GM19467 (cell line): ENCODE data around the gene APBB1IP.
"Not testable (repeated sequence)": the region's sequence is repeated elsewhere in the genome, so short reads cannot be mapped to it uniquely, and the experiment has no call there.

Experiments used
- ATAC-seq: cut with Tn5 transposase; IDR thresholded peaks from one replicate; pipeline ENCODE4 v1.9.1; 2021; ENCODE audit warnings: mild to moderate bottlenecking, moderate library complexity; ENCODE audit not compliant: unreplicated experiment

APBB1IP gene

GRCh38 chr10:26504429-26504828 is 66.3 kb downstream of the APBB1IP start:
- ATAC-seq: not testable (repeated sequence)

GRCh38 chr10:26505491-26505890 is 67.3 kb downstream of the APBB1IP start:
- ATAC-seq: no peak

GRCh38 chr10:26506736-26507135 is 68.6 kb downstream of the APBB1IP start:
- no peak for ATAC-seq

GRCh38 chr10:26507441-26507840 is 69.3 kb downstream of the APBB1IP start:
- no peak for ATAC-seq

- ATAC-seq: no peak
Measured at GRCh38 chr10:26508016-26508415, 69.9 kb downstream of the APBB1IP start.

- no peak for ATAC-seq
Measured at GRCh38 chr10:26509307-26509706, 71.2 kb downstream of the APBB1IP start.

- no peak for ATAC-seq
Measured at GRCh38 chr10:26513101-26513500, 75.0 kb downstream of the APBB1IP start.

GRCh38 chr10:26516540-26517101 is 78.5 kb downstream of the APBB1IP start:
- no peak for ATAC-seq

- ATAC-seq: no peak
Measured at GRCh38 chr10:26517141-26517867, 79.2 kb downstream of the APBB1IP start.

GRCh38 chr10:26519803-26520202 is 81.7 kb downstream of the APBB1IP start:
- ATAC-seq: no peak

GRCh38 chr10:26520575-26520974 is 82.4 kb downstream of the APBB1IP start:
- ATAC-seq: no peak

- no peak for ATAC-seq
Measured at GRCh38 chr10:26524161-26524896, 86.2 kb downstream of the APBB1IP start.

- ATAC-seq: no peak
Measured at GRCh38 chr10:26525586-26525985, 87.4 kb downstream of the APBB1IP start.

- no peak for ATAC-seq
Measured at GRCh38 chr10:26527018-26527417, 88.9 kb downstream of the APBB1IP start.

GRCh38 chr10:26528048-26528447 is 89.9 kb downstream of the APBB1IP start:
- no peak for ATAC-seq

GRCh38 chr10:26528715-26529393 is 90.7 kb downstream of the APBB1IP start:
- ATAC-seq: peak; percentile 58

GRCh38 chr10:26534384-26534783 is 96.2 kb downstream of the APBB1IP start:
- ATAC-seq: no peak

- ATAC-seq: peak; percentile 40
Measured at GRCh38 chr10:26540601-26541000, 102.5 kb downstream of the APBB1IP start.

GRCh38 chr10:26543567-26544306 is 105.6 kb downstream of the APBB1IP start:
- no peak for ATAC-seq

GRCh38 chr10:26544932-26545331 is 106.8 kb downstream of the APBB1IP start:
- no peak for ATAC-seq
